ENCODE results near the gene LHX6. TPM values are rescaled to one million over a fixed set of nuclear protein-coding genes. Genes with fewer than 3 reads are reported as not detected.

The LHX6 gene
- total RNA-seq, 2 experiments from 2014 or later: 0.07 to 0.22 TPM

GRCh38 chr9:122201641-122202040, 27.1 kb downstream of the LHX6 start:
- H3K36me3 Mint-ChIP-seq (ENCODE audit: low read depth): no peaks in the 10 kb centered on the region
- TF ChIP-seq CTCF (IDR thresholded peaks at IDR 0.05): no peak
- intact Hi-C loops (cut with micrococcal nuclease): no loop called here
- POLR2A ChIA-PET: interaction anchor here (0.5 kb wide), 1 partner anchor 11 kb away, joined by 3 read pairs; no protein-coding TSS in a partner anchor
- no peaks in the 10 kb centered on the region for H3K9me3 Mint-ChIP-seq
- CTCF ChIA-PET: no interaction called here
- no peaks in the 10 kb centered on the region for H3K4me1 Mint-ChIP-seq (ENCODE audit: low read depth)
- no peak overlapping the region for H3K4me3 Mint-ChIP-seq
- no peak for ATAC-seq
- DNase-seq: no peak
- no peak overlapping the region for H3K27ac Mint-ChIP-seq
- H3K27me3 Mint-ChIP-seq: peaks cover 5% of the 10 kb centered on the region

- Mint-ChIP-seq H3K36me3 (ENCODE audit: low read depth) (no peaks in the 10 kb centered on the region), H3K9me3 (no peaks in the 10 kb centered on the region), H3K4me1 (ENCODE audit: low read depth) (no peaks in the 10 kb centered on the region), H3K27ac (no peak overlapping the region), H3K27me3 (peaks cover 5% of the 10 kb centered on the region), H3K4me3 (no peak overlapping the region)
- no peak for ATAC-seq
- intact Hi-C loops (cut with micrococcal nuclease): no loop called here
- POLR2A ChIA-PET: no interaction called here
- CTCF ChIA-PET: no interaction called here
- DNase-seq: no peak
- TF ChIP-seq CTCF (IDR thresholded peaks at IDR 0.05): no peak
Measured at GRCh38 chr9:122200960-122201595, 27.7 kb downstream of the LHX6 start.

- CTCF ChIA-PET: no interaction called here
Measured at GRCh38 chr9:122197882-122198281, 30.9 kb downstream of the LHX6 start.

DNA sequence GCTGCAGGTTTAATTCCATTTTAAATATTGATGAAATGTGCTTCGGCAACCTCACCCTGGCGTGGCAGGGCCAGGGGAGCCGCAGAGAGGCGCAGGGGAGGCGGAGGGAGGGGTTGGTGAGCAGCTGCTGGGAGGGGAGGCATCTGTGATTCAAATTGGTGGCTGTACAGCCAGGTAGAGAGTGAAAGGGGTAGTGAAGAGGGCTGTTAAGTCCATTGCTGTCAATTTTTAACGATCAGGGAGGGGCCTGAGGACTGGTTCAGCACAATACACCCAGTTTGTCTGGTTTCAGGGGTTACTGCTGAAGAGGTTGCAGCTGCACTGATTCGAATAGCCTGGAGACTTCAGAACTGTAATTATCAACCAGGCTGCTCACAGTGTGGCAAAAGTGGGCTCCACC, 31.3 kb downstream of the LHX6 start:
- POLR2A ChIA-PET: no interaction called here
- H3K27ac Mint-ChIP-seq: no peak overlapping the region
- intact Hi-C loops (cut with micrococcal nuclease): no loop called here
- no peak for DNase-seq
- H3K4me3 Mint-ChIP-seq: no peak overlapping the region
- ATAC-seq: no peak
- CTCF ChIA-PET: no interaction called here
- no peaks in the 10 kb centered on the region for H3K4me1 Mint-ChIP-seq (ENCODE audit: low read depth)
- H3K9me3 Mint-ChIP-seq: no peaks in the 10 kb centered on the region
- H3K27me3 Mint-ChIP-seq: peaks cover 5% of the 10 kb centered on the region
- no peaks in the 10 kb centered on the region for H3K36me3 Mint-ChIP-seq (ENCODE audit: low read depth)
- TF ChIP-seq CTCF (IDR thresholded peaks at IDR 0.05): no peak

More at GRCh38 chr9:122197882-122198281, 30.9 kb downstream of the LHX6 start:
- no peak for TF ChIP-seq CTCF (IDR thresholded peaks at IDR 0.05)
- Mint-ChIP-seq H3K36me3 (ENCODE audit: low read depth) (no peaks in the 10 kb centered on the region), H3K27me3 (peaks cover 5% of the 10 kb centered on the region), H3K4me1 (ENCODE audit: low read depth) (no peaks in the 10 kb centered on the region), H3K9me3 (no peaks in the 10 kb centered on the region), H3K4me3 (no peak overlapping the region), H3K27ac (no peak overlapping the region)
- intact Hi-C loops (cut with micrococcal nuclease): no loop called here
- ATAC-seq (no peak), DNase-seq (no peak)
- POLR2A ChIA-PET: no interaction called here

GRCh38 chr9:122195875-122196274, 32.9 kb downstream of the LHX6 start:
- intact Hi-C loops (cut with micrococcal nuclease): no loop called here
- peaks cover 5% of the 10 kb centered on the region for H3K27me3 Mint-ChIP-seq
- no peak for ATAC-seq
- ChIA-PET POLR2A (no interaction called here), CTCF (no interaction called here)
- no peaks in the 10 kb centered on the region for H3K9me3 Mint-ChIP-seq
- H3K36me3 Mint-ChIP-seq (ENCODE audit: low read depth): no peaks in the 10 kb centered on the region
- H3K27ac Mint-ChIP-seq: no peak overlapping the region
- H3K4me3 Mint-ChIP-seq: no peak overlapping the region
- no peak for TF ChIP-seq CTCF (IDR thresholded peaks at IDR 0.05)
- DNase-seq: no peak
- H3K4me1 Mint-ChIP-seq (ENCODE audit: low read depth): no peaks in the 10 kb centered on the region

Measured in activated CD8-positive, alpha-beta T cell treated with anti-CD3 and anti-CD28 coated beads for 36 hours (primary cell).